SK-N-SH (cell line): ENCODE results near the gene KLHDC8A. TPM values are rescaled to one million over a fixed set of nuclear protein-coding genes. Genes with fewer than 3 reads are reported as not detected.

ENCODE experiments used
- polyA plus RNA-seq, 3 experiments: library from polyadenylated mRNA; depleted of rRNA; stranded (reverse); fragments of >200 nt; gene quantifications; 2 replicates each; pipeline ENCODE4 v1.2.3, GENCODE V29; 2012
- small RNA-seq, 7 experiments: library from RNA; depleted of rRNA; stranded (forward); fragments of <200 nt; gene quantifications; one replicate each; pipeline ENCODE3, GENCODE V24; 2012

KLHDC8A gene
- polyA plus RNA-seq, 1 of the 3 experiments (the other 2 are of a cell fraction), result 0.02 TPM

Small RNA genes within 50 kb of the gene (small RNA-seq; reads per million reads assigned to genes)
- 0 reads per million in 7 experiments for gene SNRPGP10

Other genes with a start within 250 kb of the KLHDC8A start
- 5.7 and 7.7 TPM in 2 replicates for gene RBBP5, start 234.9 kb downstream of the KLHDC8A start, polyA plus RNA-seq (2012; rRNA removed)
- gene DSTYK, start 145.2 kb downstream of the KLHDC8A start, polyA plus RNA-seq (2012; rRNA removed), result 4.4 and 6.4 TPM in 2 replicates
- 5.3 and 6.0 TPM in 2 replicates for gene TMCC2, start 129.0 kb downstream of the KLHDC8A start, polyA plus RNA-seq (2012; rRNA removed)
- 6.8 and 11.1 TPM in 2 replicates for gene NUAK2, start 35.2 kb downstream of the KLHDC8A start, polyA plus RNA-seq (2012; rRNA removed)
- not detected in 2 replicates for gene LEMD1, start 65.1 kb upstream of the KLHDC8A start, polyA plus RNA-seq (2012; rRNA removed)
- gene BLACAT1, start 99.1 kb upstream of the KLHDC8A start, polyA plus RNA-seq (2012; rRNA removed), result not detected in 2 replicates
- gene CDK18, start 147.7 kb upstream of the KLHDC8A start, polyA plus RNA-seq (2012; rRNA removed), result 2.5 and 3.1 TPM in 2 replicates